Measurements from ENCODE around the gene DAP. TPM values are rescaled to one million over a fixed set of nuclear protein-coding genes. Genes with fewer than 3 reads are reported as not detected.
"Not testable (repeated sequence)": the region's sequence is repeated elsewhere in the genome, so short reads cannot be mapped to it uniquely, and the experiment has no call there.

DAP gene
- total RNA-seq, 1 donor from 2014 or later = 56.2 TPM

- intact Hi-C loops (cut with DNase I) = no loop called here
- DNase-seq (ENCODE audit: low spot score) = no peak
Measured at GRCh38 chr5:10645671-10646070, 115.4 kb downstream of the DAP start.

GRCh38 chr5:10645146-10645545 is 115.9 kb downstream of the DAP start:
- intact Hi-C loops (cut with DNase I) = no loop called here
- DNase-seq (ENCODE audit: low spot score) = no peak

GRCh38 chr5:10644192-10644591 is 116.8 kb downstream of the DAP start:
- intact Hi-C loops (cut with DNase I) = no loop called here
- no peak for DNase-seq (ENCODE audit: low spot score)

- intact Hi-C loops (cut with DNase I) = no loop called here
- DNase-seq (ENCODE audit: low spot score) = no peak
Measured at GRCh38 chr5:10642367-10642766, 118.7 kb downstream of the DAP start.

- DNase-seq (ENCODE audit: low spot score) = no peak
- intact Hi-C loops (cut with DNase I) = no loop called here
Measured at GRCh38 chr5:10639846-10640368, 121.1 kb downstream of the DAP start.

GRCh38 chr5:10638723-10639122 is 122.3 kb downstream of the DAP start:
- intact Hi-C loops (cut with DNase I); DNase-seq (ENCODE audit: low spot score): not testable (repeated sequence)

- DNase-seq (ENCODE audit: low spot score) = no peak
- intact Hi-C loops (cut with DNase I) = no loop called here
Measured at GRCh38 chr5:10637944-10638343, 123.1 kb downstream of the DAP start.

GRCh38 chr5:10636363-10637142 is 124.5 kb downstream of the DAP start:
- no peak for DNase-seq (ENCODE audit: low spot score)
- intact Hi-C loops (cut with DNase I) = no loop called here

- no peak for DNase-seq (ENCODE audit: low spot score)
- intact Hi-C loops (cut with DNase I) = no loop called here
Measured at GRCh38 chr5:10635867-10636350, 125.1 kb downstream of the DAP start.

- intact Hi-C loops (cut with DNase I) = no loop called here
- DNase-seq (ENCODE audit: low spot score) = no peak
Measured at GRCh38 chr5:10635257-10635866, 125.7 kb downstream of the DAP start.

GRCh38 chr5:10634562-10634961 is 126.5 kb downstream of the DAP start:
- intact Hi-C loops (cut with DNase I) = no loop called here
- DNase-seq (ENCODE audit: low spot score) = no peak

GRCh38 chr5:10634050-10634449 is 127.0 kb downstream of the DAP start:
- no peak for DNase-seq (ENCODE audit: low spot score)
- intact Hi-C loops (cut with DNase I) = no loop called here

GRCh38 chr5:10633271-10634049 is 127.6 kb downstream of the DAP start:
- intact Hi-C loops (cut with DNase I) = no loop called here
- DNase-seq (ENCODE audit: low spot score) = no peak

GRCh38 chr5:10632110-10632761 is 128.8 kb downstream of the DAP start:
- no peak for DNase-seq (ENCODE audit: low spot score)
- intact Hi-C loops (cut with DNase I) = no loop called here

- intact Hi-C loops (cut with DNase I) = no loop called here
Measured at GRCh38 chr5:10631316-10631996, 129.6 kb downstream of the DAP start.

GRCh38 chr5:10630744-10631143 is 130.3 kb downstream of the DAP start:
- DNase-seq (ENCODE audit: low spot score); intact Hi-C loops (cut with DNase I): not testable (repeated sequence)

More at GRCh38 chr5:10631316-10631996, 129.6 kb downstream of the DAP start:
- no peak for DNase-seq (ENCODE audit: low spot score)

- no peak for DNase-seq (ENCODE audit: low spot score)
- intact Hi-C loops (cut with DNase I) = no loop called here
Measured at GRCh38 chr5:10630126-10630525, 130.9 kb downstream of the DAP start.

- no peak for DNase-seq (ENCODE audit: low spot score)
- intact Hi-C loops (cut with DNase I) = loop anchor here (5.0 kb wide), 2 partner anchors 62 to 342 kb away; no protein-coding TSS in a partner anchor
Measured at GRCh38 chr5:10629682-10630081, 131.4 kb downstream of the DAP start.
